ENCODE data around the gene CAMKK2.

CAMKK2 gene

GRCh38 chr12:121277374-121277759 is 19.1 kb downstream of the CAMKK2 start:
- Histone ChIP-seq H3K4me1 (ENCODE audit: insufficient read depth, low read length) (no peaks in the 10 kb centered on the region), H4K20me1 (ENCODE audit: insufficient read depth, low read length) (peaks cover 8% of the 10 kb centered on the region), H3K4me3 (ENCODE audit: low read depth in 1 of 2, low read length in 2 of 2) (no peak overlapping the region), H3K27me3 (ENCODE audit: insufficient read depth, low read length, poor library complexity) (no peaks in the 10 kb centered on the region), H3K79me2 (ENCODE audit: insufficient read depth, low read length) (peaks cover 9% of the 10 kb centered on the region; the same call in 1 of the 2 replicates), H2AFZ (ENCODE audit: low read depth, low read length) (no peak overlapping the region), H3K27ac (ENCODE audit: low read length) (no peak overlapping the region), H3K4me2 (ENCODE audit: insufficient read depth, low read length) (no peak overlapping the region), H3K9ac (ENCODE audit: low read depth, low read length) (no peak overlapping the region), H3K36me3 (ENCODE audit: insufficient read depth, low read length) (peaks cover 25% of the 10 kb centered on the region), H3K9me3 (ENCODE audit: insufficient read depth, low read length, severe bottlenecking) (no peaks in the 10 kb centered on the region)
- TF ChIP-seq EZH2 (IDR thresholded peaks at IDR 0.05; ENCODE audit: borderline replicate concordance, low read depth, low read length, severe bottlenecking) (no peak), CTCF (IDR thresholded peaks at IDR 0.05; ENCODE audit: borderline replicate concordance, extremely low read depth, low read length, poor library complexity, severe bottlenecking) (no peak)
- DNase-seq (no peak), ATAC-seq (ENCODE audit: insufficient read depth, low read depth) (no peak)

GRCh38 chr12:121274036-121274763 is 22.3 kb downstream of the CAMKK2 start:
- ATAC-seq (ENCODE audit: insufficient read depth, low read depth) (no peak), DNase-seq (no peak)
- Histone ChIP-seq H3K27ac (ENCODE audit: low read length) (no peak overlapping the region), H3K4me1 (ENCODE audit: insufficient read depth, low read length) (no peaks in the 10 kb centered on the region), H3K9ac (ENCODE audit: low read depth, low read length) (no peak overlapping the region), H3K4me3 (ENCODE audit: low read depth in 1 of 2, low read length in 2 of 2) (no peak overlapping the region), H3K4me2 (ENCODE audit: insufficient read depth, low read length) (no peak overlapping the region), H4K20me1 (ENCODE audit: insufficient read depth, low read length) (peaks cover 8% of the 10 kb centered on the region), H3K79me2 (ENCODE audit: insufficient read depth, low read length) (peaks cover 5% of the 10 kb centered on the region; the same call in 1 of the 2 replicates), H3K27me3 (ENCODE audit: insufficient read depth, low read length, poor library complexity) (no peaks in the 10 kb centered on the region), H3K36me3 (ENCODE audit: insufficient read depth, low read length) (peaks cover 42% of the 10 kb centered on the region), H3K9me3 (ENCODE audit: insufficient read depth, low read length, severe bottlenecking) (no peaks in the 10 kb centered on the region), H2AFZ (ENCODE audit: low read depth, low read length) (no peak overlapping the region)
- TF ChIP-seq EZH2 (IDR thresholded peaks at IDR 0.05; ENCODE audit: borderline replicate concordance, low read depth, low read length, severe bottlenecking) (no peak), CTCF (IDR thresholded peaks at IDR 0.05; ENCODE audit: borderline replicate concordance, extremely low read depth, low read length, poor library complexity, severe bottlenecking) (no peak)

- DNase-seq: no peak
- H3K27me3 ChIP-seq (ENCODE audit: insufficient read depth, low read length, poor library complexity): no peaks in the 10 kb centered on the region
- H3K4me1 ChIP-seq (ENCODE audit: insufficient read depth, low read length): no peaks in the 10 kb centered on the region
- TF ChIP-seq EZH2 (IDR thresholded peaks at IDR 0.05; ENCODE audit: borderline replicate concordance, low read depth, low read length, severe bottlenecking): no peak
- no peak for TF ChIP-seq CTCF (IDR thresholded peaks at IDR 0.05; ENCODE audit: borderline replicate concordance, extremely low read depth, low read length, poor library complexity, severe bottlenecking)
- H3K79me2 ChIP-seq (ENCODE audit: insufficient read depth, low read length): peaks cover 5% of the 10 kb centered on the region; the same call in 1 of the 2 replicates
- peaks cover 4% of the 10 kb centered on the region for H4K20me1 ChIP-seq (ENCODE audit: insufficient read depth, low read length)
- H3K4me2 ChIP-seq (ENCODE audit: insufficient read depth, low read length): no peak overlapping the region
- no peak overlapping the region for H3K27ac ChIP-seq (ENCODE audit: low read length)
- H3K4me3 ChIP-seq (ENCODE audit: low read depth in 1 of 2, low read length in 2 of 2): no peak overlapping the region
- H3K36me3 ChIP-seq (ENCODE audit: insufficient read depth, low read length): peaks cover 44% of the 10 kb centered on the region
- H3K9me3 ChIP-seq (ENCODE audit: insufficient read depth, low read length, severe bottlenecking): no peaks in the 10 kb centered on the region
- no peak for ATAC-seq (ENCODE audit: insufficient read depth, low read depth)
- no peak overlapping the region for H2AFZ ChIP-seq (ENCODE audit: low read depth, low read length)
- H3K9ac ChIP-seq (ENCODE audit: low read depth, low read length): no peak overlapping the region
Observed at GRCh38 chr12:121273364-121273896, 23.1 kb downstream of the CAMKK2 start.

Data from DND-41 (cell line).